SK-N-SH (cell line): ENCODE data around the gene UBXN10.

Experiments used
- CTCF ChIP-seq: fragments of 200-600 bp; sonication (generic); IDR thresholded peaks from 2 replicates; pipeline ENCODE4 v1.6.1; 2017; ENCODE audit warnings: antibody characterized with exemption, mild to moderate bottlenecking, moderate library complexity
- EZH2phosphoT487 ChIP-seq: fragments of 200-600 bp; sonication (generic); IDR thresholded peaks from 2 replicates; pipeline ENCODE4 v1.6.1; 2017; ENCODE audit warnings: low read depth, mixed run types, mild to moderate bottlenecking, antibody characterized with exemption, moderate library complexity, borderline replicate concordance
- FOXM1 ChIP-seq: IDR thresholded peaks from 2 replicates; pipeline ENCODE4 v1.4.0; 2012; ENCODE audit warnings: low read depth, mild to moderate bottlenecking
- POLR2AphosphoS5 ChIP-seq: IDR thresholded peaks from 2 replicates; pipeline ENCODE4 v1.6.1; 2012; ENCODE audit warnings: low read depth, low read length
- RCOR1 ChIP-seq: fragments of 150-350 bp; IDR thresholded peaks from 2 replicates; pipeline ENCODE4 v1.6.1; 2017; ENCODE audit warnings: antibody characterized with exemption, low read length
- USF2 ChIP-seq: fragments of 150-350 bp; IDR thresholded peaks from 2 replicates; pipeline ENCODE4 v1.6.1; 2017; ENCODE audit warnings: antibody characterized with exemption, low read length, low read depth, borderline replicate concordance

- TF ChIP-seq FOXM1 (no peak), CTCF (no peak), USF2 (no peak), POLR2AphosphoS5 (no peak), RCOR1 (no peak), EZH2phosphoT487 (no peak)
These were observed 44.9 kb upstream of the UBXN10 start for GRCh38 chr1:20141001-20141400.
